ENCODE results near the gene ACBD6.

- no peak for TF ChIP-seq CTCF (IDR thresholded peaks at IDR 0.05)
- no peak for TF ChIP-seq POLR2A (IDR thresholded peaks at IDR 0.05)
These were observed 28.1 kb upstream of the ACBD6 start for GRCh38 chr1:180530501-180530900.
